ENCODE measurements around the gene TCP1.

TCP1 gene

GRCh38 chr6:159761873-159762680 is 27.3 kb downstream of the TCP1 start, which contains the start of gene ACAT2 (continued):
- peak; percentile 99 for TF ChIP-seq PRDM10 (tag by site-specific recombination; IDR thresholded peaks at IDR 0.05)
- peak; percentile 87 for TF ChIP-seq ZNF10 (tag by site-specific recombination; IDR thresholded peaks at IDR 0.05)
- TF ChIP-seq ZNF449 (tag by site-specific recombination; IDR thresholded peaks at IDR 0.05): no peak
- TF ChIP-seq ZNF23 (tag by site-specific recombination; IDR thresholded peaks at IDR 0.05; ENCODE audit: borderline replicate concordance): no peak
- peak; percentile 97 for TF ChIP-seq SP2 (tag by site-specific recombination; IDR thresholded peaks at IDR 0.05)
- TF ChIP-seq ZNF404 (tag by site-specific recombination; IDR thresholded peaks at IDR 0.05): no peak
- TF ChIP-seq ZNF785 (tag by site-specific recombination; IDR thresholded peaks at IDR 0.05): no peak
- peak; percentile 18; the same call in 1 of the 2 replicates for TF ChIP-seq ZNF184 (tag by site-specific recombination; IDR thresholded peaks at IDR 0.05)
- TF ChIP-seq KLF9 (tag by site-specific recombination; IDR thresholded peaks at IDR 0.05; ENCODE audit: low read depth): peak; percentile 84
- peak; percentile 91 for TF ChIP-seq ZNF391 (tag by site-specific recombination; IDR thresholded peaks at IDR 0.05; ENCODE audit: borderline replicate concordance, low read depth)
- TF ChIP-seq ZNF621 (tag by site-specific recombination; IDR thresholded peaks at IDR 0.05): no peak
- TF ChIP-seq ZNF704 (tag by site-specific recombination; IDR thresholded peaks at IDR 0.05): no peak
- no peak for TF ChIP-seq ZNF26 (tag by site-specific recombination; IDR thresholded peaks at IDR 0.05)
- no peak for TF ChIP-seq ZNF292 (tag by site-specific recombination; IDR thresholded peaks at IDR 0.05; ENCODE audit: borderline replicate concordance, low read depth)
- TF ChIP-seq ZSCAN4 (tag by site-specific recombination; IDR thresholded peaks at IDR 0.05): peak; percentile 37
- TF ChIP-seq PRDM6 (tag by site-specific recombination; IDR thresholded peaks at IDR 0.05): no peak
- peak; percentile 55 for TF ChIP-seq ZNF341 (tag by site-specific recombination; IDR thresholded peaks at IDR 0.05; ENCODE audit: low read depth)
- no peak for TF ChIP-seq ZNF175 (tag by site-specific recombination; IDR thresholded peaks at IDR 0.05)
- peak; percentile 46; the same call in 1 of the 2 replicates for TF ChIP-seq CTCF (tag by site-specific recombination; IDR thresholded peaks at IDR 0.05)
- no peak for TF ChIP-seq ZNF580 (tag by site-specific recombination; IDR thresholded peaks at IDR 0.05)
- peak; percentile 95 for TF ChIP-seq KLF10 (tag by site-specific recombination; IDR thresholded peaks at IDR 0.05)
- peak; percentile 68; the same call in 1 of the 2 replicates for TF ChIP-seq GLI4 (tag by site-specific recombination; IDR thresholded peaks at IDR 0.05)
- TF ChIP-seq ZNF335 (tag by site-specific recombination; conservative IDR thresholded peaks at IDR 0.05): peak; percentile 98
- TF ChIP-seq INSM2 (tag by site-specific recombination; IDR thresholded peaks at IDR 0.05): peak; percentile 73
